ENCODE data around the gene PEX12. TPM values are rescaled to one million over a fixed set of nuclear protein-coding genes. Genes with fewer than 3 reads are reported as not detected.

PEX12 gene
- total and polyA plus RNA-seq, 9 of the 15 experiments (the other 6 are each of a cell fraction or from before 2014, with no cell fraction given), result 4.0 to 12.4 (median 6.4) TPM

- TF ChIP-seq PRDM10 (IDR thresholded peaks at IDR 0.05; ENCODE audit: partially characterized antibody) (peak; percentile 81), TCF7 (IDR thresholded peaks at IDR 0.05; ENCODE audit: borderline replicate concordance) (no peak), POLR2G (IDR thresholded peaks at IDR 0.05; ENCODE audit: low read depth, low read length) (no peak), ATF4 (CRISPR knock-in tag; IDR thresholded peaks at IDR 0.05) (no peak), DLX4 (CRISPR knock-in tag; IDR thresholded peaks at IDR 0.05) (no peak), ZNF584 (CRISPR knock-in tag; IDR thresholded peaks at IDR 0.05; ENCODE audit: low read depth) (no peak), HDAC2 (IDR thresholded peaks at IDR 0.05) (no peak)
Observed at GRCh38 chr17:35540589-35541404, 37.6 kb downstream of the PEX12 start (continued).

Measured in K562 (cell line).